Psoas muscle (tissue), 8 donors: Measurements from ENCODE around the gene C1orf146. TPM values are rescaled to one million over a fixed set of nuclear protein-coding genes. Genes with fewer than 3 reads are reported as not detected.
"Not testable (repeated sequence)": the region's sequence is repeated elsewhere in the genome, so short reads cannot be mapped to it uniquely, and the experiment has no call there.

Source experiments
- ATAC-seq, 4 donors: fragments of 200-7000 bp; cut with Tn5 transposase; one replicate each; pipeline ENCODE4 v1.9.1; 2020; ENCODE audit warnings: moderate library complexity in 3 of 4, mild to moderate bottlenecking in 2 of 4
- DNase-seq, 2 donors: peaks; one replicate each; pipeline ENCODE4 v3.0.0-alpha.2; 2020
- H3K27ac ChIP-seq: fragments of 200-600 bp; one replicate; pipeline ENCODE4 v1.8.0; 2022
- H3K27me3 ChIP-seq, 3 donors: fragments of 200-600 bp in 1 of 3; one replicate each; pipeline versions ENCODE4 v1.6.1 to v1.8.0; 2013 to 2022; ENCODE audit warnings: low read length in 2 of 3, mild to moderate bottlenecking in 2 of 3, moderate library complexity in 1 of 3; ENCODE audit not compliant: insufficient read depth in 3 of 3
- H3K36me3 ChIP-seq, 2 donors: fragments of 200-600 bp in 1 of 2; one replicate each; pipeline versions ENCODE4 v1.6.1 to v1.8.0; 2013 to 2022; ENCODE audit warnings: low read depth in 1 of 2, mild to moderate bottlenecking in 1 of 2, moderate library complexity in 1 of 2; ENCODE audit not compliant: insufficient read depth in 1 of 2
- H3K4me1 ChIP-seq: fragments of 200-600 bp; one replicate; pipeline ENCODE4 v1.8.0; 2022
- H3K4me3 ChIP-seq: fragments of 200-600 bp; one replicate; pipeline ENCODE4 v1.8.0; 2022; ENCODE audit warnings: mild to moderate bottlenecking
- H3K9me3 ChIP-seq: fragments of 200-600 bp; one replicate; pipeline ENCODE4 v1.8.0; 2022
- WGBS, 3 donors: extraction: QIAGEN DNeasy Blood & Tissue Kit; methylation state at CpG; one replicate each; pipeline versions ENCODE4 v1.1.6 to v1.1.7; 2013; 5-methylcytosine and 5-hydroxymethylcytosine counted together
- intact Hi-C, 2 donors: fragments of 100-400 bp; cut with DNase I; formaldehyde crosslinking; loops; one replicate each; pipeline versions ENCODE4 v1.11.0 to v1.14.2; 2022
- polyA plus RNA-seq, 3 donors: library from polyadenylated mRNA; stranded (reverse); fragments of 200-250 nt; gene quantifications; one replicate each; pipeline ENCODE4 v1.2.3, GENCODE V29; 2013
- total RNA-seq, 4 donors: library from RNA; stranded (reverse); fragmentation: NEBNext Ultra II Directional in 2 of 4; extraction: Animal tissue kit (Norgen Biotek cat#: 25700) in 2 of 4; gene quantifications; one replicate each; pipeline versions ENCODE4 v1.2.1 to v1.2.4, GENCODE V29; 2021 to 2023
- TF ChIP-seq, protein P1 (sequence below): fragments of 200-600 bp; IDR thresholded peaks from one replicate; pipeline ENCODE4 v1.8.0; 2022; ENCODE audit warnings: antibody characterized with exemption
- donor health status: healthy with polysubstance abuse.
- donor health status: DM: no; HTN: no; CAD: no; lungs with moderate emphysema.
- donor health status: Bipolar disorder and iron deficiency.
- donor health status: healthy.
- donor health status: DM: yes; HTN: yes; CAD: no.
- donor health status: DM: no; HTN: no; CAD: no.
- donor health status: DM: no; HTN: no; CAD: no.
- donor health status: DM: yes; HTN: yes; CAD: no.

The C1orf146 gene
- total and polyA plus RNA-seq, 7 donors, result not detected

DNA sequence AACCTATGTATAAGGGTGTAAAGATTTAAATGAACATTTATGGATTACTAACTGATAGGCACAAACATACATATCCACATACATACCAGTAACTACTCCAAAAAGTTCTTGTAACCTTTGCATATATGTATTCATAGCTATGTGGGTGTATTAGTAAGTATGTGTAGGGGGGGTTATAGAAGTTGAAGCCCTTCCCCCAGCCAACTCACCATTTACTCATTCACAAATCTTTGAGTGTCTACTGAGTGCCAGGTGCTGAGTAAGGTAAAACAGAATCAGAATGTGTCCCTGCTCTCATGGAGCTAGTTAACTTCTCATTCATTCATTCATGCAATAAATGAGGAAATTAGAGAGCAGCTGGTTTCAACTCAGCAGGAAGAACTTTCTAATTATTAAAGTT, 1.3 kb downstream of the C1orf146 start:
- Histone ChIP-seq H3K27ac (no peak overlapping the region), H3K27me3 (no peaks in the 10 kb centered on the region), H3K9me3 (no peaks in the 10 kb centered on the region), H3K4me3 (no peak overlapping the region), H3K36me3 (no peaks in the 10 kb centered on the region), H3K4me1 (no peaks in the 10 kb centered on the region)
- ATAC-seq (no peak), DNase-seq (no peak)
- intact Hi-C loops, result no loop called here
- TF ChIP-seq, protein P1, sequence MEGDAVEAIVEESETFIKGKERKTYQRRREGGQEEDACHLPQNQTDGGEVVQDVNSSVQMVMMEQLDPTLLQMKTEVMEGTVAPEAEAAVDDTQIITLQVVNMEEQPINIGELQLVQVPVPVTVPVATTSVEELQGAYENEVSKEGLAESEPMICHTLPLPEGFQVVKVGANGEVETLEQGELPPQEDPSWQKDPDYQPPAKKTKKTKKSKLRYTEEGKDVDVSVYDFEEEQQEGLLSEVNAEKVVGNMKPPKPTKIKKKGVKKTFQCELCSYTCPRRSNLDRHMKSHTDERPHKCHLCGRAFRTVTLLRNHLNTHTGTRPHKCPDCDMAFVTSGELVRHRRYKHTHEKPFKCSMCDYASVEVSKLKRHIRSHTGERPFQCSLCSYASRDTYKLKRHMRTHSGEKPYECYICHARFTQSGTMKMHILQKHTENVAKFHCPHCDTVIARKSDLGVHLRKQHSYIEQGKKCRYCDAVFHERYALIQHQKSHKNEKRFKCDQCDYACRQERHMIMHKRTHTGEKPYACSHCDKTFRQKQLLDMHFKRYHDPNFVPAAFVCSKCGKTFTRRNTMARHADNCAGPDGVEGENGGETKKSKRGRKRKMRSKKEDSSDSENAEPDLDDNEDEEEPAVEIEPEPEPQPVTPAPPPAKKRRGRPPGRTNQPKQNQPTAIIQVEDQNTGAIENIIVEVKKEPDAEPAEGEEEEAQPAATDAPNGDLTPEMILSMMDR, result no peak

DNA sequence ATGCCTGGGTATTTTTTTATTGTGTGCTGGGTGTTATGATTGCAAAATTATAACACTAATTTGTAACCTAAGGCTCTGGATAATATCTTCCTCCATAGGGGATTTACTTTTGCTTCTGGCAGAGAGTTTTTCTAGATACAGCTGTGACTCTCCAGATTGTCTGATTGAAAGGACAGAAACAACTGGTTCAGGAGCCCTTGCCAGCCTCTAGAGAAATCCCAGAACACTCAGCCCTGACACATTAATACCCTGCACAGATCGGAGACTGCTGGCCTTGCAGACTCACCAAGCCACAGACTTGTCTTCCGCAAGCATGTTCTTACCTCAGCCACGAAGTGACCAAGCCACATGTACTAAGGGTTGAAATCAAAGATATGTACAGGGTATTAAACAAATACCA, 10.7 kb downstream of the C1orf146 start:
- no peak overlapping the region for H3K4me3 ChIP-seq
- no peaks in the 10 kb centered on the region for H3K36me3 ChIP-seq
- intact Hi-C loops, result no loop called here
- DNase-seq (no peak), ATAC-seq (no peak)
- TF ChIP-seq, protein P1, result no peak
- H3K9me3 ChIP-seq, result no peaks in the 10 kb centered on the region
- H3K27ac ChIP-seq, result no peak overlapping the region
- H3K4me1 ChIP-seq, result no peaks in the 10 kb centered on the region
- WGBS, 3 donors, result 38 to 45% (median 41%) methylated on average over 3 of the region's 3 CpGs
- no peaks in the 10 kb centered on the region for H3K27me3 ChIP-seq

DNA sequence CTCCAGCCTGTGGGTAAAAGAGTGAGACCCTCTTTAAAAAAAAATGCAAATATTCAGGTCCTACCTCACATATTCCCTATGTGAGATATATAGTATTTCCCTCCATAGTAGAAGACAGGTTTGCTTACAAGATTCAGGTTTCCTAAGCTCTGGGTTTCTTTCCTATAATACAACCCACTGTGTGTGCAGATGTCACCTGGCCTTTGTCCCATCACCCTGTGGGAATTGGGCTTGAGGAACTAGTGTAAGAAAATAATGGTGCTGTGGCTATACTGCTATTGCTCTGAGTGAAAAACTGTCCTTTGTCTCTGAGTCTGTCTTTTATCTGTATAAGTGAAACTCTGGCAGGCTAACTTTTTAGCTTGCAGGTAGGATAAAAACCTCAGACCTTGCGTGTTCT, 13.0 kb downstream of the C1orf146 start:
- TF ChIP-seq, protein P1, result no peak
- Histone ChIP-seq H3K4me1 (no peaks in the 10 kb centered on the region), H3K27me3 (no peaks in the 10 kb centered on the region), H3K9me3 (no peaks in the 10 kb centered on the region), H3K4me3 (no peak overlapping the region), H3K27ac (no peak overlapping the region), H3K36me3 (no peaks in the 10 kb centered on the region)
- WGBS, 3 donors, result 87 to 96% (median 92%) methylated on average over 1 of the region's 1 CpG
- no peak for DNase-seq
- intact Hi-C loops, result no loop called here
- ATAC-seq, result no peak

DNA sequence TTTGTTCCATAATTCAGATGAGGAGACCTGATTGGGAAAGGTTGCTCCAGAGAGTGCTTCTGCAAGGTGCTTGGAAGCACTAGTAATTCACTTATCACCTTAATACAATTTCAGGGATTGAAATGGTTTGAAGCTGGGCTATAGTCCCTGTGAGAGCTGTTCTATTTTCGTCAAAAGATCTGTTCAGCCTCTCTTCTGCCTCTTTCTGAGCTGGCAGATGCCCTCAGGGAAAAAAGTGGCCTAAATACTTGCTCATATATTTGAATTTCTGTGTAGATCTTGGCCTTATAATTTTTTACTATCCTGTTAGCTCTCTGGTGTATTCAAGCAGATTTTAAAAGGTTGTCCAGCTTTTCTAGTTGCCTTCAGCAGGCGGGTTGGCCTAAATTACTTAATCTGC, 22.3 kb downstream of the C1orf146 start:
- intact Hi-C loops, result no loop called here
- 75 to 84% (median 77%) methylated on average over 2 of the region's 2 CpGs for WGBS, 3 donors
- ATAC-seq (no peak), DNase-seq (no peak)
- H3K27ac ChIP-seq, result no peak overlapping the region
- H3K4me3 ChIP-seq, result no peak overlapping the region
- H3K27me3 ChIP-seq, result no peaks in the 10 kb centered on the region
- no peaks in the 10 kb centered on the region for H3K4me1 ChIP-seq
- no peaks in the 10 kb centered on the region for H3K9me3 ChIP-seq
- TF ChIP-seq, protein P1, result no peak
- H3K36me3 ChIP-seq, result peaks cover 0 to under 1% of the 10 kb centered on the region in 2 donors

DNA sequence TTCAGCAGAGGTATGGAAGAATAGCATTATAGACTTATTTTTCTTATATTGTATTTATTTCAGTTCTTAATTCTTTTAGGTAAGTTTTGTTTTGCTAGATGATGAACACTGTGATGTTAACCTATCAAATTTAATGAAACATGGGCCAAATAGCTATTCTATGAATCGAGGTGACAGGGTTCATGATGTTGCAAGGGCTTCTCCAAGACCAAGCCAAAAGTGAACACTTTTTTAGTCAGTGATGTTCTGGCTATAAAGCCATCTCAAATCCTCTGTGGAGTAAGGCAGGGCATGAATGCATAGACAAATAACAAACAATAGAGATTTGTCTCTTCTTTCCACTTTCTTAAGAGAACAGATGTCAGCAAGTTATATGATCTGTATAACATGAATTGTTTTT, 26.7 kb downstream of the C1orf146 start:
- TF ChIP-seq, protein P1, result no peak
- Histone ChIP-seq H3K36me3 (peaks cover 0 to 25% of the 10 kb centered on the region in 2 donors), H3K27ac (no peak overlapping the region), H3K4me3 (no peak overlapping the region), H3K27me3 (no peaks in the 10 kb centered on the region), H3K9me3 (no peaks in the 10 kb centered on the region), H3K4me1 (no peaks in the 10 kb centered on the region)
- ATAC-seq (no peak), DNase-seq (no peak)
- WGBS, 3 donors, result 83 to 86% (median 85%) methylated on average over 1 of the region's 1 CpG
- intact Hi-C loops, result no loop called here

DNA sequence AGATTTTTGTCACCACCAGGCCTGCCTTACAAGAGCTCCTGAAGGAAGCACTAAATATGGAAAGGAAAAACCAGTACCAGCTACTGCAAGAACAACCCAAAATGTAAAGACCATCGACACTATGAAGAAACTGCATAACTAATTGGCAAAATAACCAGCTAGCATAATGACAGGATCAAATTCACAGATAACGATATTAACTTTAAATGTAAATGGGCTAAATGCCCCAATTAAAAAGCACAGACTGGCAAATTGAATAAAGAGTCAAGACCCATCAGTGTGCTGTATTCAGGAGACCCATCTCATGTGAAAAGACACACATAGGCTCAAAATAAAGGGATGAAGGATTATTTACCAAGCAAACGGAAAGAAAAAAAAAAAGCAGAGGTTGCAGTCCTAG, 37.0 kb downstream of the C1orf146 start:
- DNase-seq, ATAC-seq, H3K4me1 ChIP-seq, H3K9me3 ChIP-seq, H3K4me3 ChIP-seq, H3K27ac ChIP-seq, H3K27me3 ChIP-seq, intact Hi-C loops: not testable (repeated sequence)
- 76 to 79% (median 79%) methylated on average over 3 of the region's 3 CpGs for WGBS, 3 donors
- peaks cover 0 to 29% of the 10 kb centered on the region in 2 donors for H3K36me3 ChIP-seq
